ENCODE measurements around the gene MFAP2.

DNA sequence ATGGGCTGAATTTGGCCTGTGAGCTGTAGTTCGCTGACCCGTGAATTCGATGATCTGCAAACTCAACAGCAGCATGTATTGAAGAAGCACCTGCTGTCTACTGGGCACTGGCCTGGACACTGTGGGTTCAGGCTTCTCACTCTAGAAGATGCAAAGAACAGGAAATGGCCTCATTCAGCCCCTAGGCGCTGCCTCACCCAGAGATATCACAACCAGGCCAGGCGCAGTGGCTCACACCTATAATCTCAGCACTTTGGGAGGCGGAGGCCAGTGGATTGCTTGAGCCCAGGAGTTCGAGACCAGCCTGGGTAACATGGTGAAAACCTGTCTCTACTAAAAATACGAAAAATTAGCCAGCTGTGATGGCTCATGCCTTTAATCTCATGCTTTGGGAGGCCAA lies 23.6 kb downstream of the MFAP2 start:
- no peak for TF ChIP-seq POLR2A (IDR thresholded peaks at IDR 0.05; ENCODE audit: low read length)
- TF ChIP-seq GATA1 (IDR thresholded peaks at IDR 0.05; ENCODE audit: low read depth, low read length) = no peak

Data from erythroblast (primary cell).